HEK293T (cell line): ENCODE results near the gene EHD4.

Source experiments
- ARNT ChIP-seq: fragments of 450-650 bp; IDR thresholded peaks from 2 replicates; pipeline ENCODE4 v1.6.1; 2017; ENCODE audit warnings: mild to moderate bottlenecking
- ELF4 ChIP-seq: fragments of 450-650 bp; IDR thresholded peaks from 2 replicates; pipeline ENCODE4 v1.6.1; 2017; ENCODE audit warnings: antibody characterized with exemption
- FOXA1 ChIP-seq: fragments of 450-650 bp; IDR thresholded peaks from 2 replicates; pipeline ENCODE4 v1.6.1; 2016; ENCODE audit warnings: mild to moderate bottlenecking
- FOXK2 ChIP-seq: fragments of 450-650 bp; IDR thresholded peaks from 2 replicates; pipeline ENCODE4 v1.6.1; 2016; ENCODE audit warnings: mild to moderate bottlenecking
- LEF1 ChIP-seq: fragments of 450-650 bp; IDR thresholded peaks from 2 replicates; pipeline ENCODE4 v1.6.1; 2017; ENCODE audit warnings: mild to moderate bottlenecking, borderline replicate concordance
- NFRKB ChIP-seq: fragments of 450-650 bp; IDR thresholded peaks from 2 replicates; pipeline ENCODE4 v1.6.1; 2016; ENCODE audit warnings: mild to moderate bottlenecking, moderate library complexity
- SP1 ChIP-seq: fragments of 450-650 bp; IDR thresholded peaks from 2 replicates; pipeline ENCODE4 v1.6.1; 2017

DNA sequence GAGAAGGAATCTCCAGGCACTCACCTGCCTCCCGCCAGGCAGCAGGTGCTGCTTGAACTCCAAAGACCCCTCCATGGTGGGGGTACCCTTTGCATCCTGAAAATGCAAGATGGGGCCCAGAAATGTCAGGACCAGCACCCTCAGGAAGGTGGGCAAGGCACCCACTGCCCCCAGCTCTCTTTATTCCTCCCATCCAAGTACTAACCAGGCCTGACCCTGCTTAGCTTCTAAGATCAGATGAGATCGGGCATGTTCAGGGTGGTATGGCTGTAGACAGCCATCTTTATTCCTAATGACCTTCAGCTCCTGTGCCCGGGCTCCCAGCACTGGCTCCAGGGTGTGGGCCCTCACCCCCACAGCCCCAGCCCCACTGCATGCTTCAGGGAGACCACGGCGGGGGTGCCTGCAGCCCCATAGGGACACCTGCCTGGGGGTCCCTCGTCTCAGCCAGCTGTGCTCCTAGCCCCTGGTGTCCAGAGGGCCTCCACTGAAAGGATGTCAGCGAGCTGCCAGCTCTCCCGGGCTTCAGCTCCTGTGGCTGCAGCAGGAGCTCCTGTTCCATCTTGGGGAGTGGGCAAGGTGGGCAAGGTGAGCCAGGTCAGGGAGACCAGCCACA is 120.5 kb downstream of the EHD4 start:
- TF ChIP-seq FOXA1 (no peak), LEF1 (no peak), FOXK2 (no peak), ARNT (no peak), ELF4 (no peak), SP1 (no peak), NFRKB (no peak)
